Type B pancreatic cell (in vitro differentiated cells): ENCODE results near the gene ANKS1B. TPM values are rescaled to one million over a fixed set of nuclear protein-coding genes. Genes with fewer than 3 reads are reported as not detected.

ENCODE experiments used
- DNase-seq: peaks from one replicate; pipeline ENCODE4 v3.0.0; 2021; ENCODE audit warnings: mixed read lengths; ENCODE audit not compliant: unreplicated experiment; ENCODE audit errors: extremely low spot score
- H3K27ac Mint-ChIP-seq: 2 replicates; pipeline ENCODE4 v1.8.0; 2021; ENCODE audit warnings: mild to moderate bottlenecking, mixed read lengths
- H3K27me3 Mint-ChIP-seq: 2 replicates; pipeline ENCODE4 v1.8.0; 2021; ENCODE audit warnings: mixed read lengths
- H3K36me3 Mint-ChIP-seq: 2 replicates; pipeline ENCODE4 v1.8.0; 2021; ENCODE audit warnings: mixed read lengths
- H3K4me1 Mint-ChIP-seq: one replicate; pipeline ENCODE4 v1.8.0; 2021; ENCODE audit warnings: mixed read lengths; ENCODE audit not compliant: unreplicated experiment
- H3K4me3 Mint-ChIP-seq: 2 replicates; pipeline ENCODE4 v1.8.0; 2021; ENCODE audit warnings: mild to moderate bottlenecking, mixed read lengths
- H3K9me3 Mint-ChIP-seq: 2 replicates; pipeline ENCODE4 v1.8.0; 2021; ENCODE audit warnings: mixed read lengths
- CTCF ChIP-seq: fragments of 200-600 bp; sonication (generic); conservative IDR thresholded peaks from 2 replicates; pipeline ENCODE4 v1.5.0; 2021; ENCODE audit warnings: antibody characterized with exemption, mild to moderate bottlenecking
- total RNA-seq: library from RNA; stranded (reverse); gene quantifications from 2 replicates; pipeline ENCODE4 v1.2.1, GENCODE V29; 2021; ENCODE audit warnings: low replicate concordance

ANKS1B gene
- total RNA-seq, 1 donor from 2014 or later: 4.7 TPM

GRCh38 chr12:99128246-99128802 lies 856.4 kb downstream of the ANKS1B start:
- H3K9me3 Mint-ChIP-seq: no peaks in the 10 kb centered on the region
- H3K27me3 Mint-ChIP-seq: no peaks in the 10 kb centered on the region
- no peaks in the 10 kb centered on the region for H3K4me1 Mint-ChIP-seq
- H3K36me3 Mint-ChIP-seq: no peaks in the 10 kb centered on the region
- no peak overlapping the region for H3K27ac Mint-ChIP-seq
- no peak overlapping the region for H3K4me3 Mint-ChIP-seq
- TF ChIP-seq CTCF: no peak
- DNase-seq: no peak

- DNase-seq: no peak
- H3K9me3 Mint-ChIP-seq: no peaks in the 10 kb centered on the region
- H3K27ac Mint-ChIP-seq: no peak overlapping the region
- H3K4me1 Mint-ChIP-seq: no peaks in the 10 kb centered on the region
- no peak overlapping the region for H3K4me3 Mint-ChIP-seq
- no peak for TF ChIP-seq CTCF
- no peaks in the 10 kb centered on the region for H3K27me3 Mint-ChIP-seq
- no peaks in the 10 kb centered on the region for H3K36me3 Mint-ChIP-seq
These were observed 861.8 kb downstream of the ANKS1B start for GRCh38 chr12:99122959-99123358.

- Mint-ChIP-seq H3K4me1 (no peaks in the 10 kb centered on the region), H3K9me3 (no peaks in the 10 kb centered on the region), H3K36me3 (no peaks in the 10 kb centered on the region), H3K4me3 (no peak overlapping the region), H3K27ac (no peak overlapping the region), H3K27me3 (no peaks in the 10 kb centered on the region)
- DNase-seq: no peak
- TF ChIP-seq CTCF: no peak
These were observed 862.2 kb downstream of the ANKS1B start for GRCh38 chr12:99122496-99122895.

- no peaks in the 10 kb centered on the region for H3K36me3 Mint-ChIP-seq
- H3K27me3 Mint-ChIP-seq: no peaks in the 10 kb centered on the region
- DNase-seq: no peak
- no peak for TF ChIP-seq CTCF
- H3K9me3 Mint-ChIP-seq: no peaks in the 10 kb centered on the region
- H3K4me3 Mint-ChIP-seq: no peak overlapping the region
- no peak overlapping the region for H3K27ac Mint-ChIP-seq
- no peaks in the 10 kb centered on the region for H3K4me1 Mint-ChIP-seq
These were observed 863.2 kb downstream of the ANKS1B start for GRCh38 chr12:99121546-99121945.

- Mint-ChIP-seq H3K4me1 (no peaks in the 10 kb centered on the region), H3K27me3 (no peaks in the 10 kb centered on the region), H3K4me3 (no peak overlapping the region), H3K27ac (no peak overlapping the region), H3K36me3 (no peaks in the 10 kb centered on the region), H3K9me3 (no peaks in the 10 kb centered on the region)
- TF ChIP-seq CTCF: no peak
- DNase-seq: no peak
These were observed 864.8 kb downstream of the ANKS1B start for GRCh38 chr12:99119943-99120342.

- no peaks in the 10 kb centered on the region for H3K4me1 Mint-ChIP-seq
- no peaks in the 10 kb centered on the region for H3K36me3 Mint-ChIP-seq
- DNase-seq: no peak
- no peaks in the 10 kb centered on the region for H3K9me3 Mint-ChIP-seq
- TF ChIP-seq CTCF: no peak
- no peak overlapping the region for H3K27ac Mint-ChIP-seq
- no peaks in the 10 kb centered on the region for H3K27me3 Mint-ChIP-seq
- no peak overlapping the region for H3K4me3 Mint-ChIP-seq
These were observed 865.3 kb downstream of the ANKS1B start for GRCh38 chr12:99119449-99119848.
